Left forelimb (tissue), 1 donor: ENCODE data around the gene ANKFY1.
"Not testable (repeated sequence)": the region's sequence is repeated elsewhere in the genome, so short reads cannot be mapped to it uniquely, and the experiment has no call there.

Source experiments
- DNase-seq: peaks from one replicate; pipeline ENCODE4 v3.0.0-alpha.2; 2018; ENCODE audit warnings: low spot score

Gene ANKFY1

GRCh38 chr17:4219241-4219640 lies 44.5 kb downstream of the ANKFY1 start:
- DNase-seq, result no peak

GRCh38 chr17:4215882-4216570 lies 47.8 kb downstream of the ANKFY1 start:
- no peak for DNase-seq

DNA sequence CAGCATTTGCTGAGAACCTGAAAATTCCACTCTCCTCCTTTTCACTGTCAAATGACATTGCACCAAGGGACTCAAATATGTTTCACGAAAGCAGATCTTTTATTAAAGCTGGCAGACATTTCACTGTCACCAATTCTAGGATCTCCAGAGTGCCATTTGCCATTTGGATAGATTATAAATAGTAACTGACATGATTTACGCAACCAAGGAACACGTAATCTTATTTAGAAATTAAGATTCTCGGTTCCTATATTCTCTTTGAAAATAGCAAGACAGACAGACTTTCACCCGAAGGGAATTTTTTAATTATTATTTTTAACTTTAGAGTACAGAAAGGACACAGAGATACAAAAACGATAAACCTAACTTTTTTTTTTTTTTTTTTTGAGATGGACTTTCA lies 49.6 kb downstream of the ANKFY1 start:
- no peak for DNase-seq

- DNase-seq, result no peak
These were observed 54.2 kb downstream of the ANKFY1 start for GRCh38 chr17:4209611-4210010.

DNA sequence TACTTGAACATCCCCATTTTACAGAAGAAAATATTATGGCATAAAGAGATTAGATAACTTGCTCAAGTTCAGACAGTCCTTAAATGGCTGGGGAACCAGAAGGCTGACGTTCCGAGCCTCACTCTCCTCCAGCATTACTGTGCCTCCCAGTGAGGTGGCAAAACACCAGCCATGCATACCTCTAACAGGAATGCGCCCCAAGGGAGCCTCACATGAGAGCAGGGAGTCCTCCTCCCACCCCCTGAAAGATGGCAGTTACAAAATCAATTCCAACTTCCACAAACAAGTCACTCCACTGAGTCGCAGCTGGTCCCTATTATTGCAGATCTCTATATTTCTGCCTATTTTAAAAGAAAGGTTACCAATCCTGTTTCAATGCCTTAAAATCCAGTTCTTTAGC lies 55.5 kb downstream of the ANKFY1 start:
- no peak for DNase-seq

DNA sequence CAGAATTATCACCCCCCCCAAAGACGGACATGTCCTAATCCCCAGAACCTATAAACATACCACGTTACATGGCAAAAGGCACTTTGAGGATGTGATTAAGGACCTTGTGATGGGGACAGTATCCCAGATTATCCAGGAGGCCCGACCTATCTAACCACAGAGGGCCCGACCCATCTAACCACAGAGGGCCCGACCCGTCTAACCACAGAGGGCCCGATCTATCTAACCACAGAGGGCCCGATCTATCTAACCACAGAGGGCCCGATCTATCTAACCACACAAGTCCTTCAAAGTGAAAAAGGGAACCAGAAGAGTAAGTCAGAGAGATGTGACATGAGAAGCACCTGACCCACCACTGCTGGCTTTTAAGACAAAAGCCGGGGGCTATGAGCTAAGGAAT lies 56.8 kb downstream of the ANKFY1 start:
- no peak for DNase-seq

DNA sequence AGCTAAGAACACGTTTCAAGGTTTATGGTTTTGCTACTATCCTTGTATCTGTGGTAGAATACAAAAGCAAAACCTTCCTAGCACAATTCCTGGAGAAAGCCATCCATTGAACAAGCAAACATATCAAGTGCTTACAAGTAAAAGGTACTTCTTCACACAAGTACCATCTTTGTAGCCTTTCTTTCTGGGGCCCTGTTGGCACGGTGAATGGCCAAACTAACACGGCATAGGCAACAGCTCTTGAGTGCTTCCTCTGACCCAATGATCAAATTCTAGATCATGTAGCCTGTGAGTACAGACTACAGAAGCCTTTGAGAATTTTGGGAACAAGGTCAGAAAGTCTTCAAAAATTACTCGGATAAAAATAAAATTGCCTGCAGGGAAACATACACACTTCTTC lies 57.9 kb downstream of the ANKFY1 start:
- no peak for DNase-seq

GRCh38 chr17:4204710-4205173 lies 59.0 kb downstream of the ANKFY1 start:
- DNase-seq, result no peak

DNA sequence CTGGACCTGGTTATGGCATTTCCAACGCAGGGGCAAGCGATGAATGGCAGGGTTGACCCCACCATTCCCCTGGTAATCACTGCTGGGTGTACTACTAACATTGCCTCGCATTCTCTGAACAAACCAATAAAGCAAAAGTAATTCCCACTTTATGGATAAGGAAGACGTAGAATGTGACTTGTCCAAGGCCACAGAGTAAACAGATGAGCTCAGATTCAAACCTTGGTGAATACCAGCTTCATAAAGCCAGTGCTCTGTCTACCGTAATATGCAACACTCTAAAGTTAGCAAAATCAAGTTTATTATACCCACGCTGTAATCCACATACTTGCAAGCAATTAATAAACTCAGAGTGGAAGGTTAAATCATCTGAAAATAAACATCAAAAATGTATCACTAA lies 59.6 kb downstream of the ANKFY1 start:
- DNase-seq, result no peak

GRCh38 chr17:4201226-4201625 lies 62.6 kb downstream of the ANKFY1 start:
- DNase-seq, result no peak

DNA sequence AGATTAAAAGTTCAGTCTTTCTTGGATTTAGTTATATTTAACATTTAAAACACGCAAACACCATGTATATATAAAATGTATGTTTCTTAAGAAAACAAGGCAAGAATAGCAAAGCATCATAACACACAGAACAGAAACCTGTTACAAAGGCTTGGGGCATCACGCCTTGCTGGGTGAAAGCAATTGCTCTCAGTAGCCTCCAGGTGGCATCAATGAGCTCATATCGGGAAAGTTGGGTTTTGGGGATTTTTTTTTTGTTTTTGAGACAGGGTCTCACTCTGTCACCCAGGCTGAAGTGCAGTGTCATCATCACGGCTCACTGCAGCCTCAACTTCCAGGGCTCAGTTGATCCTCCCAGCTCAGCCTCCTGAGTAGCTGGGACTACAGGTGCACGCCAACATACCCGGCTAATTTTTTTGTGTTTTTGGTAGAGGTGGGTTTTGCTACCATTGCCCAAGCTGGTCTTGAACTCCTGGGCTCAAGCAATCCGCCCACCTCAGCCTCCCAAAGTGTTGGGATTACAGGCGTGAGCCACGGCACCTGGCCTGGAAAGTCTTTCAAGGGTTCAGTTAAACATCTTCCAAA lies 63.9 kb downstream of the ANKFY1 start:
- no peak for DNase-seq

GRCh38 chr17:4198995-4199394 lies 64.8 kb downstream of the ANKFY1 start:
- no peak for DNase-seq

- no peak for DNase-seq
These were observed 68.5 kb downstream of the ANKFY1 start for GRCh38 chr17:4195306-4195705.

GRCh38 chr17:4194796-4195195 lies 69.0 kb downstream of the ANKFY1 start:
- no peak for DNase-seq

- DNase-seq, result not testable (repeated sequence)
These were observed 73.0 kb downstream of the ANKFY1 start for GRCh38 chr17:4190791-4191190.

DNA sequence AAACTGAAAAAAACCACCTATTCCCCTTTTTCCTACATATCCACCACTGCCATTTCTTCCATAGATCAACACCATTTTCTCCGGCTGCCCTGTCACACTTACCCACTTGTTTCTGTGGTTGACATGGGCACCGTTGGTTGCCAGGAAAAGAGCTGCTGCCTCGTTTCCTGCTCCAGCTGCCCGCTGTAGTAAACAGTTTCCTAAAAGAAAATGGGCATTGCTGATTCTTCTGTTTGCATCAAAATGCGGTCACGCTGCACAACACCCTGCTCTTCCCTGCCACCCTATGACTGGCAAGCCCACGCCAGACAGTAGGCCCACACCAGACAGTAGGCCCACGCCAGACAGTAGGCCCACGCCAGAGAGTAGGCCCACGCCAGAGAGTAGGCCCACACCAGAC lies 74.5 kb downstream of the ANKFY1 start:
- DNase-seq, result no peak

DNA sequence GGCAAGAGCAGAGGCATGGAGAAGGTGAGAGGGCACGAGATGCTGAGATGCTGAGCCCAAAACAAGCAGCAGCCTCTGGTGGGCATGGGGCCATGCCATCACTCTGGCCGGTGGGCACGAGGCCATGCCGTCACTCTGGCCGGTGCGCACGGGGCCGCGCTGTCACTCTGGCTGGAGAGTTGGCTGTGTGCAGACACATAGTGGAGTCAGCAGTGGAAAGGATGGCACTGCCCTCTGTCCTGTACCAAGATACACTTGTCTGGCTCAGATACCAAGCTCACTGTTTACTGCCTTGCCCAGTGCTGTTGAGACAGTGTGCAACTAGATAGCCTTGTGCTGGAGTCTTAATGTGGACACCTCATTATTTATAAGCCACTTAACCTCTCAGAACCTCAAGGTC lies 75.7 kb downstream of the ANKFY1 start:
- DNase-seq, result no peak

GRCh38 chr17:4187076-4187475 lies 76.7 kb downstream of the ANKFY1 start:
- DNase-seq, result no peak

DNA sequence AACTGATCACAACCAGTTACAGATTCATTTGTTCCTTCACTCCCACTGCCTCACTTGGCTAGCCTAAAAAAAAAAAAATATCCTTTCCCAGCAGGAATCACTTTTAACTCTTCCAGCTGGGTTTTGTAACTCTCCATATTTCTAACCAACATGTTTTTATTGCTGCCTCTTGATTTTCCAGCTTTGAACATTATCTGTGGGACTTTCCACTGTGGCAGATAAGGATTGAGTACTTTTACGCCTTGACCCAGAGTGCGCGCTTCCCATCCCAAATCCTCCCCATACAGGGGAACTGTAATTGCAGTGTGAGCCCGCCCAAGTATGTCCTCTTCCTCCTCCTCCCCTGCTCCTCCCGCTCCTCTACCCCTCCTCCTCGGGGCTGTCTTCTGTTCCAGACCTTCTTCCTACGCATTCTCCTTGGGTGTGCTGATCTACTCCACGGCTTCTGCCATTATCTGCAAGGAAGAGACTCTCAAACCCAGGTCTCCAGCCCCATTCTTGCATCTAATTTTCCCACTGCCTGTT lies 77.4 kb downstream of the ANKFY1 start:
- no peak for DNase-seq

DNA sequence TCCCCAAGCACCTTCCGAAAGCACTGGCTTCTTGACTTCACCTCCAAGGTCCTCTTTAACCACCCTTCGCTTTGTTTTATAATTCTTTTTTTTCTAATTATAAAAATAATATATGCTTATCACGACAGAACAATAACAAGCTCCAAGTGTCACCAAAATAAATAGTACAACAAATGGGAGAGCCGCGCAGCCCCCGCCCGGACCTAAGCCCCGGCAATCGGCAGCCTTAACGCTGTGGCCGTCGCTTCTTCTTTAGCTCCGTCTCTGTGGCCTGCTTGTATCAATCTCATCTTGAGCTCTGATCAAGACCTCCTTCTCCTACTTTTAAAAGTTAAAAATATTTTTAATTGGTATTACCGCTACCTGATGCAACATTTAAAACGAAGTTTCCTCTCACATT lies 78.1 kb downstream of the ANKFY1 start:
- DNase-seq, result no peak

DNA sequence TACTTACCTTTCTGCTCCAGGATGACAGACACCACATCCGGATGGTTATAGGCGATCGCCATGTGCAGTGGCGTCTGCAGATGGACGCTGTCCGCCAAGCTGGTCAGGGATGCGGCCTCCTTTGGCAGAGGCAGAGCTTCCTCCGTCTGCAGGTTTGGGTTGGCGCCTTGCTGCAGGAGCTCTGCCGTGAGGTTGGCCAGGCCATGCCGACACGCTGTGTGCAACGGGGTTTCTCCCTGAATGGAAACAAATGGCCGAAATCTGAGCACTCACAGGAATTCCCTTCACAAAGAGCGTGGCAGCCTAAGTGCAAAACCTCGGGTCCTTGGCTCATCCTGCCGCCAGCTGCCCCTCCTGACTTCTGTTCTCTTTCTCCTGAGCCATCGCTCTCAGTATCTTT lies 79.0 kb downstream of the ANKFY1 start:
- no peak for DNase-seq

- DNase-seq, result no peak
These were observed 81.7 kb downstream of the ANKFY1 start for GRCh38 chr17:4182043-4182442.

DNA sequence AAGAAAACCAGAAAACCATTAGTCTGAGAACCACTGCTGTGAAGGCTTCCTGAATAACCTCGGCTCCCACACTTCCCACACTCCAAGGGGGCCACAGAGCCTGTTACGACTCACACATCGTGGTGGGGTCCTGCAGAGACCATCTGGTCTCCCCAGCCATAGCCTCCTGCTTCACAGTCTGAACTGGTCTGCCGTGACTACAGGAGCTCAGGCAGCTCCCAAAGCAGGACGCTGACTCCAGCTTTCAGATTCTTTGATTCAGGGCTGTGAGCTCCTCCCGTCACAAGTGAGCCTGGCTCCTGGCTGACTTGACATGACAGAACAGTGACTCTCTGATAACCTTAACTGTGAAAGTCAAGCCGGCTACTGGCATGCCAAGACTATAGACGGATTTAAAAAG lies 83.0 kb downstream of the ANKFY1 start:
- no peak for DNase-seq

DNA sequence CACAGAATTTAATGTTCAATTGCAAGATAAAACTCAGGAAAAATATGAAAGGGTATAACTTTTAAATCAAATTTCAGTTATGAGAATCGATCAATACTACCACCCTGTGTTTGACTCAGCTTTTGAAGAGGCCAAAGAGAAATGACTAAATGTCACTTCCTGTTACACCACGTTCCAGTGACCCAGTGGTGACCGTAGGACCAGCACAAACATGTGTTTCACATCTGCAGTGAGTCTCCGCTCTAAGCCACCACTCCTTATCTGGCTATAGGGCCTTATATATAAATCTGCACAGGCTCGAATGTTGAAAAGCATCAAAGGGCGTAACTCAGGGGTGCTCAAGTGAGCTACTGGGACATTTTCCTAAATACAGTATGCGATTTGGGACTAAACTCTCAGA lies 84.7 kb downstream of the ANKFY1 start:
- no peak for DNase-seq
